HG03045 (cell line): ENCODE results near the gene RTL5.

ENCODE experiments used
- ATAC-seq: cut with Tn5 transposase; IDR thresholded peaks from one replicate; pipeline ENCODE4 v1.9.1; 2021; ENCODE audit warnings: mild to moderate bottlenecking, moderate library complexity; ENCODE audit not compliant: unreplicated experiment

The RTL5 gene

DNA sequence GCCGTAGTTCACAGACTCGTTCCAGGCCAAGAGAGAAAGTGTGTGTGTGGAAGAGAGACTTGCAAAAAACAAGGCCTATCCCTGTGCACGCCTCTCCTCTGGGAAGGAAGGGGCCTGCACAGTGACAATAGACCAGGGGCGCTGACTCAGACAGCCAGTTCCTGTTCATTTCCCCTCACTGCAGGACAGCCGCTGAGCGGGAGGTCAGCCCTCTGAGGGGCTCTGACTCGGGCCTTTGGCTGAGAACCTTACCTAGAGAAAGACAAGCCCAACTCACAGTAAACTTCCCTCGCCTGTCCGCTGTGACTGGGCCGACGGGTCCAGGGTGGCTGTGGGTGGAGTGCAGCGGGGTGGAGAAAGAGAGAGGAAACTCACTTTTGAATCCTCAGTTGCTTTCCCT is 52.1 kb downstream of the RTL5 start:
- ATAC-seq, result no peak

DNA sequence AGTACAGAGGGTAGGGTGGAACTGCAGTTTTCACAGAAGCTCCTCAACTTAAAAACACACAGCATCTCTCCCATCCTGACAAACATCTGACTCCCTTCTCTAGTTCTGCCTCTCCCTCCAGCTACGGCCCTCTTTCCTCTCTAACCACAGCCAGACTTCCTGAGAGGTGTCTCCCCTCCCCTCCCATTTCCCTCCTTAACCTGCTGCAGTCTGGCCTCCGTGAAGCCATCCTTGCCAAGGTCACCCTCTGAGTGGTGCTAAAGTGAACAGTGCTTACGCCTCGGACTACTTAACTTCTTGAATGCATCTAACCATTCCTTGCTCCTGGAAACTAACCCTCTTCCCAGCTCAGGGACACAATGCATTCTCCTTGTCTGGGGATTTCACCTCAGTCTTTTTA is 53.3 kb downstream of the RTL5 start:
- no peak for ATAC-seq
